G401 (cell line): Measurements from ENCODE around the gene KCNAB1. TPM values are rescaled to one million over a fixed set of nuclear protein-coding genes. Genes with fewer than 3 reads are reported as not detected.

Experiments
- DNase-seq: peaks from one replicate; pipeline ENCODE4 v3.0.0-alpha.2; 2015; ENCODE audit warnings: low spot score
- in situ Hi-C: cut with HindIII; loops from 2 replicates; pipeline ENCODE4 v1.10.0; 2016; ENCODE audit warnings: low sequenced_read_pairs, mixed read lengths
- total RNA-seq: library from RNA; depleted of rRNA; stranded (reverse); fragments of >200 nt; shearing (Covaris generic); gene quantifications from 2 replicates; pipeline ENCODE4 v1.2.3, GENCODE V29; 2014

Gene KCNAB1
- total RNA-seq, 1 experiment from 2014 or later = 12.6 TPM

- DNase-seq = no peak
- in situ Hi-C loops = no loop called here
Observed at GRCh38 chr3:156527060-156527459, 406.7 kb downstream of the KCNAB1 start.

GRCh38 chr3:156530980-156531379 is 410.6 kb downstream of the KCNAB1 start:
- in situ Hi-C loops = no loop called here

GRCh38 chr3:156532730-156533129 is 412.4 kb downstream of the KCNAB1 start:
- no peak for DNase-seq
- in situ Hi-C loops = no loop called here

More at GRCh38 chr3:156530980-156531379, 410.6 kb downstream of the KCNAB1 start:
- no peak for DNase-seq

- in situ Hi-C loops = no loop called here
- no peak for DNase-seq
Observed at GRCh38 chr3:156533205-156533604, 412.8 kb downstream of the KCNAB1 start.

GRCh38 chr3:156535162-156535627 is 414.8 kb downstream of the KCNAB1 start:
- in situ Hi-C loops = no loop called here
- peak; percentile 51 for DNase-seq

GRCh38 chr3:156535798-156536197 is 415.4 kb downstream of the KCNAB1 start:
- in situ Hi-C loops = no loop called here
- no peak for DNase-seq

- DNase-seq = no peak
- in situ Hi-C loops = no loop called here
Observed at GRCh38 chr3:156536524-156537316, 416.3 kb downstream of the KCNAB1 start.

- in situ Hi-C loops = no loop called here
Observed at GRCh38 chr3:156539051-156539450, 418.7 kb downstream of the KCNAB1 start.

GRCh38 chr3:156539802-156540201 is 419.4 kb downstream of the KCNAB1 start:
- DNase-seq = no peak
- in situ Hi-C loops = no loop called here

More at GRCh38 chr3:156539051-156539450, 418.7 kb downstream of the KCNAB1 start:
- DNase-seq = no peak

- in situ Hi-C loops = no loop called here
- DNase-seq = no peak
Observed at GRCh38 chr3:156542101-156543042, 422.0 kb downstream of the KCNAB1 start.

GRCh38 chr3:156543043-156543555 is 422.7 kb downstream of the KCNAB1 start:
- in situ Hi-C loops = no loop called here

GRCh38 chr3:156547637-156548036 is 427.3 kb downstream of the KCNAB1 start:
- DNase-seq = no peak
- in situ Hi-C loops = no loop called here

More at GRCh38 chr3:156543043-156543555, 422.7 kb downstream of the KCNAB1 start:
- no peak for DNase-seq

- in situ Hi-C loops = no loop called here
- no peak for DNase-seq
Observed at GRCh38 chr3:156548041-156548687, 427.8 kb downstream of the KCNAB1 start.

GRCh38 chr3:156548902-156549301 is 428.5 kb downstream of the KCNAB1 start:
- in situ Hi-C loops = no loop called here
- no peak for DNase-seq

GRCh38 chr3:156551261-156551660 is 430.9 kb downstream of the KCNAB1 start:
- no peak for DNase-seq
- in situ Hi-C loops = no loop called here

GRCh38 chr3:156551746-156552145 is 431.4 kb downstream of the KCNAB1 start:
- in situ Hi-C loops = no loop called here
- no peak for DNase-seq

GRCh38 chr3:156552973-156553372 is 432.6 kb downstream of the KCNAB1 start:
- no peak for DNase-seq
- in situ Hi-C loops = no loop called here

GRCh38 chr3:156553705-156554356 is 433.5 kb downstream of the KCNAB1 start:
- in situ Hi-C loops = no loop called here
- DNase-seq = no peak

GRCh38 chr3:156554515-156554841 is 434.1 kb downstream of the KCNAB1 start:
- no peak for DNase-seq
- in situ Hi-C loops = no loop called here
